HG03378 (cell line): ENCODE data around the gene BEGAIN.

Source experiments
- ATAC-seq: cut with Tn5 transposase; IDR thresholded peaks from one replicate; pipeline ENCODE4 v1.9.1; 2021; ENCODE audit warnings: mild to moderate bottlenecking, moderate library complexity; ENCODE audit not compliant: unreplicated experiment

Gene BEGAIN

DNA sequence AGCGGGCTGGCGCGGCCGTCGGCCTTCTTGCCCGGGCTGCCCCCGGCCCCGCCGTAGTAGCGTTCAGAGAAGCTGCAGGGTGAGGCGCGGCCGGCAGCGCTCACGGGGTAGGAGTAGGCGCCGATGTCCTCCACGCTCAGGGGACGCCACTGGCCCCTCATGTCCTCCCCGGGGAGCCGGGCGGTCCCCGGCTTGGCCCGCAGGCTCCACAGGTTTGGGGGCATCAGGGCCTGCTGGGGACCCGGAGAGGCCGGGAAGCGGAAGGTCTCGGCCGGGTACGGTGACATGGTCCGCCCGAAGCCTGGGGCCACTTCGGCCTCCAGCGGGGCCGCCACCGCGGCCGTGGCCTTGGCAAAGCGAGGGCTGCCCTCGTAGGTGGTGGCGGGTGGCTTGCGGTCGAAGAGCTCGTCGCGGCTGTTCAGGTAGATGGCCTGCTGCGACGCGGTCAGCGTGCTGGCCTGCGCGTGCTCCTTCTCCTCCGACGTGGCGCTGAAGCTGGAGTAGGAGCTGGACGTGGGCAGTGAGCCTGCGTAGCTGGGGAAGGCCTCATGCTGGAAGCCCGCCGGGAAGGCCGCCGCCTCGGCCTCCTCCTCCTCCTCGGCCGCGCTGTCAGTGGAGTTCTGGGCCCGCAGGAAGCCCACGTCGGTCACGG, 48.7 kb downstream of the BEGAIN start:
- ATAC-seq = no peak

DNA sequence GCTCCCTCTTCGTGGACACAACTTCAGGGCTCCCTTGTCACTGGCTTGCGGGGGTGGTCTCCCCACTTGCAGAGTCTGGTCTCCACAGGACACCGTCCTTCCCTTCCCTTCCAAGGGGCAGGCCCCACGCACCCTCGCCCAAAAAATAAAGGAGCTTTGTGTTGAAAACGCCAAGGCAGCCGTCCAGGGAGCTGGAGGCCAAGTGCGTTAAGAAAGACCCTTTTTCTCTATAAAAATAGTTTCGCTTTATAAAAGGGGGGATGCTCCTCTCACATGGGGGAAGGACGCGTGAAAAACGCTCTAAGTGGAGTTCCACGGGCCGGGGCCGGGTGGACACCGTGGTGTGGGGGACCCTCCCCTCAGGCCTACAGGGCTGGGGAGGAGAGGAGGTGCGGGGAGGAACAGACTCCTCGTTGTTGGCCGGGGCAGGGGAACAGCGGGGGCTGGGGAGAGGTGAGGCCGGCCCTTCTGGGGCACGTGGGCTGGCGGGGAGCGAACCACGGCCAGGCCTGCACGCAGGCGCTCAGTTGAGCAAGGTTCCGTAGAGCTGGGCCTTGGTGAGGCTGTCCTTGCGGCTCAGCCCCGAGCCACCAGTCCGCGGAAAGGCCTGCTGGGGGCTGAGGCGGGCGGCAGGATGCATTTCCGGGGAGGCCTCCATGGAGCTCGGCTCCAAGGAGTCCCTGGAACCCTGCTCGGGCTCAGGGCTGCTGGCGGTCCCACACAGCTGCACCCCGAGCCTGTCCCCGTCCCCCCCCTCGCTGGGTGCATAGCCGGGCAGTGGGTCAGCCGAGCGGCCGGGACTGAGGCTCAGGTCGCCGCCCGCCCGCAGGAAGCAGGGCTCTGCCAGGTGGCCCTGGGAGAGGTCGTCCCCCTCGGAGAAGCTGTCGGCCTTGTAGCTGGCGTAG, 49.5 kb downstream of the BEGAIN start:
- no peak for ATAC-seq

- ATAC-seq = no peak
Observed at GRCh38 chr14:100536721-100537445, 50.3 kb downstream of the BEGAIN start.

- ATAC-seq = no peak
Observed at GRCh38 chr14:100536121-100536510, 51.1 kb downstream of the BEGAIN start.

GRCh38 chr14:100535287-100536120, 51.7 kb downstream of the BEGAIN start:
- ATAC-seq = no peak

- no peak for ATAC-seq
Observed at GRCh38 chr14:100534528-100535286, 52.5 kb downstream of the BEGAIN start.

DNA sequence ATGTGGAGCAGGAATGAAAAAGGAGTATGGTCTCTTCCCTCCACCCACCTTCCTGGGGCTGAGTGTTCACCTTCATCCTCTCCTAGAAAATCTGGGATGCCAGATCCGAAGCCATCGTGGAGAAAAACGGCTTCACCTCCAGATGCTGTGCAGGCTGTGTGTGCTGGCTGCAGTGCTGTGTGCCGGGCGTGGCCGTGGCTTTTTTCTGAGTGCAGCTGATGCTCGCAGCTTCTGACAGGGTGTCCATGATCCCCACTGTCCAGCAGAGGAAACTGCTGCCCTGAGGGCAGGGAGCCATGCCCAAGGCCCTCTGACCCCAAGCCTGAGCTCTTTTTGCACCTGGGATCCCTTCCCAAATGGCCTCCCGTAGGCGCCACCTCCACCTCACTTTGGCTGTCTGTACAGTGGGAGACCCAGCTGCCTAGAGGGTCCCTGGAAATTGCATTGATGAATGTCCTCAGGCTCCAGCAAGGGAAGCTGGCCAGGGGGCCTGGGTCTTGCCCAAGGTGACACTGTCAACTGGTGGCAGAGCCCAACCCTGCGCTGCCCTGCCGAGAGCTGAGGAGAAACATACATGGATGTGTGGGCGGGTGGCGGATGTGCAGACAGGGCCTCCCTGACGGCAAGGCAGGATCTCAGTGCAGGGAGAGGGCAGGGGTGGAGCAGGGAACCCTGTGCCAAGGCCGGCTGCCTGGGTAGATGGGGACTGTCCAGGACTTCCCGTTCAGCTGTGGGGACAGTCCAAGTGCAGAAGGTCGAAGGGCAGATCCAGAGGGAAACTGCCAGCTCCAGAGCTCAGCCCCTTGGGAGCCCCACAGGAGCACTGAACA, 53.3 kb downstream of the BEGAIN start:
- no peak for ATAC-seq

GRCh38 chr14:100532906-100533655, 54.1 kb downstream of the BEGAIN start:
- no peak for ATAC-seq

DNA sequence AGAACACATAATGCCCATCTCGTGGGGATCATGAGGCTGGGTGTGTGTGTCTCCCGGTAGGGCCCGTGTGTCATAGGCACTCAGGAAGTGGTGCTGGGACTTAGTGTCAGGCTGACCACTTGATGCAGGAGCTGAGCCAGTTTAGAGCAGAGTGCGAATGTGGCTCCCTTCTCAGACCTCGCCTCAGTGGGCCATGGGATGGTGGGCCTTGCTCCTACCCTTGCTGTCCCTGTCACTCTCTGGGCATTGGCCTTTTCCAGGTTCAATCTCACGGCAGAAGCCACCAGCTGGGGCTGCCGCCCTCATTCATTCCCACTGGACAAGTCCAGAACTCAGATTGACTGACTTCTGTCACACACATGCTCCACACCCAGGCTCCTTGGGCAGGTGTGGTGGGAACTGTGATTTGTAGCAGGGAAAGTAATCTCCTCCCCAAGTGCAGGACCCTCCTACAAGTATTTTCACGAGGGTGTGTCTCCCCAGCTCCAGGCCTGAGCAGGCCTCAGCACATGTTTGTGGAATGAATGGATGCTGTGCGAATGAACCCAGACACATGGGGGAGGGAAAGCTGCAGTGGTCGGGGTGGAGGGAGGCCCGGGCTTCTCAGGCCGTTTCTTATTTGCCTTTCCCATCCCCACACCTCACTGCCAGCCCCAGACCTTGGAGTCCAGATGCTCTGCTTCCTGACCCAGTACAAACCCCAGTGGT, 54.9 kb downstream of the BEGAIN start:
- no peak for ATAC-seq

DNA sequence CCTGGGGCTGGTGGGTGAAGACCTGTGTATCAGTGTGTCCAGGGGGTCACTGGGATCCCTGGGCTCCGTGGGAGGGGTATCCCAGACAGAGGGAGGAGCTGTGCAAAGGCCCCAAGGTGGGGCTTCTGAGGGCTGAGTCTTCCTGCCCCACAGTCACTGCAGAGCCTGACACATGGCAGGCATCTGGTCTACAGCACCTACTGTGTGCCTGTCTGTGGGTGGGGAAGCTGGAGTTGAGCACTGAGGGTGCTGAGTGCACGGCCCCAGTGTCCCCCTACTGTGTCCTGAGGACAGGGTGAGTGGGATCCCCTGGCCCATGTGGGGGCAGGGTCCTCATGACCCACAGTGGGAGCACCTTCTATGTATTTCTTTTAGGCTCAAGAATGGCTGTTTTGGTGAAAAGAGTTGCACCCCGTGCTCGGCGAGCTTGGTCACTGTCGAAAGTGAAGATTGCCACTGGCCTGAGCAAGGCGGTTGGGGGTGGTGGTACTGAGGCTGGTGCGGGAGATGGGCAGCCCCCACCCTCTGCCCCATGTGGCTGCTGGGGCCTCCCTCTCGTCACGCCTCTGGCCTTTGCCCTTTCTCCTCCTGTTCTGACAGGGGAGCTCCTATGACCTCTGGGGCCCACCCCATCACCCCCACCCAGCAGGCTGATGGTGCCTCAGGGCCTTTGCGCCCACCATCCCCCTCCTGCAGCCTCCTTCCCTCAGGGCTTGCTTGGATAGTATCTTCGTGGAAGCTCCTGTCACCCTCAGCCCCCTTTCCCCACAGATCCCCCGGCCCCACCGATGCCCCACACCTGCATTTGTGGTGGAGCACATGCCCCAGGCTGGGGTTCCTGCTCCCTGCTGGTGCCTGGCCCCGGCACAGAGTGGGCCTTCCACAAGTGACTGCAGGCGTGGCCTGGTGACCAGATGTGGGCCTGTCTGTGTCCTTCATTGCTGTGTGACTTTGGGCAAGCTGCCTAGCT, 55.8 kb downstream of the BEGAIN start:
- no peak for ATAC-seq

- no peak for ATAC-seq
Observed at GRCh38 chr14:100530270-100531072, 56.7 kb downstream of the BEGAIN start.

GRCh38 chr14:100529561-100530031, 57.6 kb downstream of the BEGAIN start:
- no peak for ATAC-seq

DNA sequence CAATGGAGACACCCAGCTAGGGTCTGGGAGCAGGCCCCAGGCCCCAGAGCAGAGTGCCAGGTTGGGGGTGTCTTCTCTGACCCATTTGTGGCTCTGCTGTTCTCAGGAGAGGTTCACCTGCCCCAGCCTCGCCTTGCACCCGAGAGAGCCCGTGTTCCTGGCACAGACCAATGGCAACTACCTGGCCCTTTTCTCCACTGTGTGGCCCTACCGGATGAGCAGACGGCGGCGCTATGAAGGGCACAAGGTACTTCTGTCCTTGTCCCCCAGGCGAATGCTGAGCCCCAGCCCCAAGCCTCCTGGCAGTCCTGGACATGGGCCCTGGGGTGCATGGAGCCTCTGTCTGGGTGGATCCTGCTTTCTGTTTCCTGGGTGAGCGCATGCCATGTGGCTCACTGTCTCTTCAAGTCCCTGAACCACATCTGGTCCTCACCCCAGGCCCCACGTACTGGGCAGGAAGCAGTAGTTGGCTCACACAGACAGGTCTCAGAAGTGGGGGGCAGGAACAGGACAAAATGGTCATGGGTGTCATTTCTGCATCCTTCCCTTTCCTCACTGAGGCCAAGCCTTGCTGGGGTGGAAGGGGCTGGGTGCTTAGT, 58.2 kb downstream of the BEGAIN start:
- no peak for ATAC-seq

- no peak for ATAC-seq
Observed at GRCh38 chr14:100526632-100527031, 60.6 kb downstream of the BEGAIN start.

DNA sequence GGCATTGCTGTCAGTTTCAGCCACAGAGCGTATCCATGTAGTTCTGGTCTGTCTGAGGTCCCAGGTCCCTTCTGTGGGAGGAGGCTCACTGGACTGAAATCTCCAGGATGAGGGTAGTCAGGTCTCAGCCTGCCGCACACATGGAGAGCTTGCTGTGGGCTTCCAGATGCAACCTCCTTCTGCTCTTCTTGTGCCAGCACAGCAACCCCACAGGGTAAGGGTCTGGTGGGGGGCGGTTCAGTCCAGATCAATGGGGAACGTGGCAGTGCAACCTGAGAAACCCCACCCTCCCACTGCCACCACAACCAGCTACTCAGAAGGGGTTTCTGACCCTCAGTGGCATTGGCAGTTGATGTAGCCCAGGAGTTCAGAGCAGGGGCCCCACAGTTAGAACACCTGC, 61.2 kb downstream of the BEGAIN start:
- no peak for ATAC-seq
